SK-N-SH (cell line): ENCODE measurements around the gene EPB41L5. TPM values are rescaled to one million over a fixed set of nuclear protein-coding genes. Genes with fewer than 3 reads are reported as not detected.
"Not testable (repeated sequence)": the region's sequence is repeated elsewhere in the genome, so short reads cannot be mapped to it uniquely, and the experiment has no call there.

ENCODE experiments used
- CTCF ChIA-PET: fragments of 300-600, 350-600 bp; formaldehyde crosslinking; extraction: SDS; loops from one replicate; lab custom pipeline; 2021; lab: Yijun Ruan, JAX
- POLR2A ChIA-PET: fragments of 350-600 bp; sonication (Branson Sonifier 250); formaldehyde crosslinking; extraction: SDS; loops from one replicate; lab custom pipeline; 2020; ENCODE audit warnings: antibody characterized with exemption, inconsistent platforms; lab: Yijun Ruan, JAX
- DNase-seq: peaks from one replicate; pipeline ENCODE4 v3.0.0; 2012
- H2AFZ ChIP-seq: fragments of 200-600 bp; sonication (generic); 2 replicates; pipeline ENCODE4 v1.8.1; 2016; ENCODE audit warnings: antibody characterized with exemption, mild to moderate bottlenecking, low read depth
- H3F3A ChIP-seq: fragments of 200-600 bp; sonication (generic); replicated peaks from 2 replicates; pipeline ENCODE3; 2016; ENCODE audit warnings: antibody characterized with exemption, mild to moderate bottlenecking; ENCODE audit not compliant: insufficient read depth
- H3K27ac ChIP-seq, 2 experiments: fragments of 200-500 bp in 1 of 2; fragments of 200-600 bp in 1 of 2; sonication (Bioruptor generic) in 1 of 2; sonication (generic), shearing (Covaris generic) in 1 of 2; 2 replicates each; pipeline versions ENCODE4 v1.5.1 to v1.6.1; 2014 to 2016; ENCODE audit warnings: low read depth in 2 of 2, inconsistent platforms in 1 of 2, low read length in 1 of 2, mild to moderate bottlenecking in 1 of 2, mixed read lengths in 1 of 2
- H3K27me3 ChIP-seq: fragments of 200-600 bp; sonication (generic), shearing (Covaris generic); 2 replicates; pipeline ENCODE4 v1.6.1; 2016; ENCODE audit warnings: mixed run types; ENCODE audit not compliant: insufficient read depth
- H3K36me3 ChIP-seq, 2 experiments: fragments of 200-500 bp in 1 of 2; fragments of 200-600 bp in 1 of 2; sonication (Bioruptor generic) in 1 of 2; sonication (generic) in 1 of 2; replicated peaks in 1 of 2; 2 replicates each; pipeline versions ENCODE3 to v1.5.1; 2014 to 2016; ENCODE audit warnings: low read length in 1 of 2, mild to moderate bottlenecking in 1 of 2; ENCODE audit not compliant: insufficient read depth in 2 of 2, control insufficient read depth in 1 of 2
- H3K4me1 ChIP-seq, 2 experiments: fragments of 200-500 bp in 1 of 2; fragments of 200-600 bp in 1 of 2; sonication (Bioruptor generic) in 1 of 2; sonication (generic), shearing (Covaris generic) in 1 of 2; 2 replicates each; pipeline versions ENCODE4 v1.5.1 to v1.6.1; 2014 to 2016; ENCODE audit warnings: low read depth in 1 of 2, low read length in 1 of 2, mixed run types in 1 of 2; ENCODE audit not compliant: insufficient read depth in 2 of 2, control insufficient read depth in 1 of 2
- H3K4me2 ChIP-seq: fragments of 200-600 bp; sonication (generic), shearing (Covaris generic); 2 replicates; pipeline ENCODE4 v1.6.1; 2017; ENCODE audit warnings: mixed run types
- H3K4me3 ChIP-seq, 2 experiments: fragments of 200-500 bp in 1 of 2; fragments of 200-600 bp in 1 of 2; sonication (Bioruptor generic) in 1 of 2; sonication (generic), shearing (Covaris generic) in 1 of 2; 2 replicates each; pipeline versions ENCODE4 v1.5.1 to v1.8.1; 2014 to 2016; ENCODE audit warnings: low read depth in 2 of 2, inconsistent platforms in 1 of 2, low read length in 1 of 2, mild to moderate bottlenecking in 1 of 2, mixed read lengths in 1 of 2, moderate library complexity in 1 of 2
- H3K79me2 ChIP-seq: fragments of 200-600 bp; sonication (generic); 2 replicates; pipeline ENCODE4 v1.8.1; 2017; ENCODE audit warnings: mild to moderate bottlenecking; ENCODE audit not compliant: insufficient read depth
- H3K9ac ChIP-seq: fragments of 200-600 bp; sonication (generic); 2 replicates; pipeline ENCODE4 v1.6.1; 2017; ENCODE audit warnings: mixed run types
- H3K9me2 ChIP-seq: fragments of 200-600 bp; sonication (generic); 2 replicates; pipeline ENCODE4 v1.6.1; 2017; ENCODE audit warnings: mixed run types
- H3K9me3 ChIP-seq: fragments of 200-600 bp; sonication (generic); 2 replicates; pipeline ENCODE4 v1.6.1; 2017; ENCODE audit warnings: mixed run types, mild to moderate bottlenecking, moderate library complexity
- H4K20me1 ChIP-seq: fragments of 200-600 bp; sonication (generic); 2 replicates; pipeline ENCODE4 v1.6.1; 2017; ENCODE audit warnings: mild to moderate bottlenecking, mixed run types; ENCODE audit not compliant: insufficient read depth
- EZH2phosphoT487 ChIP-seq: fragments of 200-600 bp; sonication (generic); IDR thresholded peaks from 2 replicates; pipeline ENCODE4 v1.6.1; 2017; ENCODE audit warnings: low read depth, mixed run types, mild to moderate bottlenecking, antibody characterized with exemption, moderate library complexity, borderline replicate concordance
- MEF2A ChIP-seq: IDR thresholded peaks from 2 replicates; pipeline ENCODE4 v1.4.0; 2012; ENCODE audit warnings: low read depth, borderline replicate concordance
- NFIC ChIP-seq: IDR thresholded peaks from 2 replicates; pipeline ENCODE4 v1.4.0; 2012; ENCODE audit warnings: borderline replicate concordance
- NRF1 ChIP-seq: IDR thresholded peaks from 2 replicates; pipeline ENCODE4 v1.6.1; 2012; ENCODE audit warnings: low read depth, mild to moderate bottlenecking, low read length
- RFX5 ChIP-seq: IDR thresholded peaks from 2 replicates; pipeline ENCODE4 v1.6.1; 2012; ENCODE audit warnings: mild to moderate bottlenecking, improper control_type of control experiment, low read length
- SIN3A ChIP-seq: IDR thresholded peaks from 2 replicates; pipeline ENCODE4 v1.6.1; 2012; ENCODE audit warnings: low read depth, mild to moderate bottlenecking, low read length, moderate library complexity, borderline replicate concordance
- TAF1 ChIP-seq: IDR thresholded peaks from 2 replicates; pipeline ENCODE4 v1.6.1; 2012; ENCODE audit warnings: low read depth, mild to moderate bottlenecking, low read length, moderate library complexity, borderline replicate concordance
- WGBS: methylation state at CpG from one replicate; pipeline ENCODE4 v1.1.6; 2017; ENCODE audit warnings: low lambda C conversion rate; 5-methylcytosine and 5-hydroxymethylcytosine counted together
- polyA plus RNA-seq, 3 experiments: library from polyadenylated mRNA; depleted of rRNA; stranded (reverse); fragments of >200 nt; gene quantifications; 2 replicates each; pipeline ENCODE4 v1.2.3, GENCODE V29; 2012
- TF ChIP-seq, protein P1 (sequence below): IDR thresholded peaks from 2 replicates; pipeline ENCODE4 v1.4.0; 2012; ENCODE audit warnings: low read depth
- TF ChIP-seq, protein P2 (sequence below): IDR thresholded peaks from 2 replicates; pipeline ENCODE4 v1.6.1; 2012; ENCODE audit warnings: mild to moderate bottlenecking, low read depth, low read length, moderate library complexity

Gene EPB41L5
- polyA plus RNA-seq, 1 of the 3 experiments (the other 2 are of a cell fraction) = 5.3 TPM

GRCh38 chr2:120155308-120155707 lies 142.4 kb downstream of the EPB41L5 start:
- no peaks in the 10 kb centered on the region for H4K20me1 ChIP-seq
- CTCF ChIA-PET = interaction anchor here (1.4 kb wide), 1 partner anchor 45 kb away, joined by 4 read pairs; no protein-coding TSS in a partner anchor

DNA sequence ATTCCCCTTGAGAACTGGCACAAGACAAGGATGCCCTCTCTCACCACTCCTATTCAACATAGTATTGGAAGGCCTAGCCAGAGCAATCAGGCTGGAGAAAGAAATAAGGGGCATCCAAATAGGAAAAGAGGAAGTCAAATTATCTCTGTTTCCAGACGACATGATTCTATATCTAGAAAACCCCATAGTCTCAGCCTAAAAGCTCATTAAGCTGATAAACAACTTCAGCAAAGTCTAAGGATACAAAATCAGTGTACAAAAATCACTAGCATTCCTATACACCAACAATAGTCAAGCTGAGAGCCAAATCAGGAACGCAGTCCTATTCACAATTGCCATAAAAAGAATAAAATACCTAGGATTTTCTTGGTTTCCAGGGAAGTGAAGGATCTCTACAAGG lies 145.8 kb downstream of the EPB41L5 start:
- H3K36me3 ChIP-seq = peaks cover 0 to 15% of the 10 kb centered on the region in 2 experiments
- CTCF ChIA-PET = interaction anchor here (0.6 to 1.3 kb wide), 2 partner anchors 10 to 240 kb away, joined by 3 to 4 read pairs; no protein-coding TSS in a partner anchor

More at GRCh38 chr2:120155308-120155707, 142.4 kb downstream of the EPB41L5 start:
- WGBS = 92% methylated on average over 3 of the region's 3 CpGs
- no peaks in the 10 kb centered on the region for H3K9me2 ChIP-seq
- H3K79me2 ChIP-seq = no peaks in the 10 kb centered on the region
- DNase-seq = no peak
- no peak overlapping the region for H3K9ac ChIP-seq
- H3K4me1 ChIP-seq = no peaks in the 10 kb centered on the region
- no peak overlapping the region for H3K4me3 ChIP-seq
- H3K27ac ChIP-seq = no peak overlapping the region
- POLR2A ChIA-PET = interaction anchor here (0.6 kb wide), 1 partner anchor 69 kb away, joined by 3 read pairs; no protein-coding TSS in a partner anchor
- no peak for TF ChIP-seq NRF1
- no peak for TF ChIP-seq EZH2phosphoT487
- no peak for TF ChIP-seq RFX5
- TF ChIP-seq, protein P1, sequence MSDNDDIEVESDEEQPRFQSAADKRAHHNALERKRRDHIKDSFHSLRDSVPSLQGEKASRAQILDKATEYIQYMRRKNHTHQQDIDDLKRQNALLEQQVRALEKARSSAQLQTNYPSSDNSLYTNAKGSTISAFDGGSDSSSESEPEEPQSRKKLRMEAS = no peak
- TF ChIP-seq TAF1 = no peak
- no peak for TF ChIP-seq NFIC
- TF ChIP-seq, protein P2, sequence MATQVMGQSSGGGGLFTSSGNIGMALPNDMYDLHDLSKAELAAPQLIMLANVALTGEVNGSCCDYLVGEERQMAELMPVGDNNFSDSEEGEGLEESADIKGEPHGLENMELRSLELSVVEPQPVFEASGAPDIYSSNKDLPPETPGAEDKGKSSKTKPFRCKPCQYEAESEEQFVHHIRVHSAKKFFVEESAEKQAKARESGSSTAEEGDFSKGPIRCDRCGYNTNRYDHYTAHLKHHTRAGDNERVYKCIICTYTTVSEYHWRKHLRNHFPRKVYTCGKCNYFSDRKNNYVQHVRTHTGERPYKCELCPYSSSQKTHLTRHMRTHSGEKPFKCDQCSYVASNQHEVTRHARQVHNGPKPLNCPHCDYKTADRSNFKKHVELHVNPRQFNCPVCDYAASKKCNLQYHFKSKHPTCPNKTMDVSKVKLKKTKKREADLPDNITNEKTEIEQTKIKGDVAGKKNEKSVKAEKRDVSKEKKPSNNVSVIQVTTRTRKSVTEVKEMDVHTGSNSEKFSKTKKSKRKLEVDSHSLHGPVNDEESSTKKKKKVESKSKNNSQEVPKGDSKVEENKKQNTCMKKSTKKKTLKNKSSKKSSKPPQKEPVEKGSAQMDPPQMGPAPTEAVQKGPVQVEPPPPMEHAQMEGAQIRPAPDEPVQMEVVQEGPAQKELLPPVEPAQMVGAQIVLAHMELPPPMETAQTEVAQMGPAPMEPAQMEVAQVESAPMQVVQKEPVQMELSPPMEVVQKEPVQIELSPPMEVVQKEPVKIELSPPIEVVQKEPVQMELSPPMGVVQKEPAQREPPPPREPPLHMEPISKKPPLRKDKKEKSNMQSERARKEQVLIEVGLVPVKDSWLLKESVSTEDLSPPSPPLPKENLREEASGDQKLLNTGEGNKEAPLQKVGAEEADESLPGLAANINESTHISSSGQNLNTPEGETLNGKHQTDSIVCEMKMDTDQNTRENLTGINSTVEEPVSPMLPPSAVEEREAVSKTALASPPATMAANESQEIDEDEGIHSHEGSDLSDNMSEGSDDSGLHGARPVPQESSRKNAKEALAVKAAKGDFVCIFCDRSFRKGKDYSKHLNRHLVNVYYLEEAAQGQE = no peak
- TF ChIP-seq SIN3A = no peak
- no peak for TF ChIP-seq MEF2A
- H3K4me2 ChIP-seq = no peak overlapping the region
- peaks cover 0 to 25% of the 10 kb centered on the region in 2 experiments for H3K36me3 ChIP-seq
- peaks cover 4% of the 10 kb centered on the region for H3F3A ChIP-seq
- peaks cover 16% of the 10 kb centered on the region for H3K9me3 ChIP-seq
- no peak overlapping the region for H2AFZ ChIP-seq
- no peaks in the 10 kb centered on the region for H3K27me3 ChIP-seq

More for the DNA sequence above, 145.8 kb downstream of the EPB41L5 start:
- H3K9me3 ChIP-seq = peaks cover 12% of the 10 kb centered on the region
- H3K79me2 ChIP-seq, H3K4me2 ChIP-seq, H2AFZ ChIP-seq, H3F3A ChIP-seq, POLR2A ChIA-PET, H3K27ac ChIP-seq, H3K4me1 ChIP-seq, H3K9me2 ChIP-seq, H3K9ac ChIP-seq, H3K27me3 ChIP-seq, H3K4me3 ChIP-seq, H4K20me1 ChIP-seq, DNase-seq: not testable (repeated sequence)
- 93% methylated on average over 2 of the region's 2 CpGs for whole genome bisulfite sequencing
